CD4-positive, alpha-beta T cell treated with Interleukin-10 for 1 hour (primary cell): ENCODE measurements around the gene CLMN.
"Not testable (repeated sequence)": the region's sequence is repeated elsewhere in the genome, so short reads cannot be mapped to it uniquely, and the experiment has no call there.

Experiments used
- DNase-seq: peaks from one replicate; pipeline ENCODE4 v3.0.0-alpha.2; 2020

The CLMN gene

GRCh38 chr14:95210699-95211098 lies 109.0 kb downstream of the CLMN start:
- no peak for DNase-seq

GRCh38 chr14:95208598-95208997 lies 111.1 kb downstream of the CLMN start:
- DNase-seq, result no peak

- DNase-seq, result no peak
These were observed 112.1 kb downstream of the CLMN start for GRCh38 chr14:95207475-95208233.

GRCh38 chr14:95206534-95206933 lies 113.2 kb downstream of the CLMN start:
- DNase-seq, result no peak

GRCh38 chr14:95204705-95205104 lies 115.0 kb downstream of the CLMN start:
- no peak for DNase-seq

GRCh38 chr14:95201745-95202144 lies 118.0 kb downstream of the CLMN start:
- not testable (repeated sequence) for DNase-seq

GRCh38 chr14:95200404-95200803 lies 119.3 kb downstream of the CLMN start:
- no peak for DNase-seq

GRCh38 chr14:95199298-95199983 lies 120.3 kb downstream of the CLMN start:
- no peak for DNase-seq

GRCh38 chr14:95198320-95198719 lies 121.4 kb downstream of the CLMN start:
- no peak for DNase-seq

GRCh38 chr14:95197551-95197950 lies 122.2 kb downstream of the CLMN start:
- DNase-seq, result no peak

- DNase-seq, result no peak
These were observed 122.7 kb downstream of the CLMN start for GRCh38 chr14:95196826-95197545.

- DNase-seq, result peak; percentile 32
These were observed 123.4 kb downstream of the CLMN start for GRCh38 chr14:95196268-95196667.

- no peak for DNase-seq
These were observed 124.7 kb downstream of the CLMN start for GRCh38 chr14:95195031-95195430.

GRCh38 chr14:95193081-95193480 lies 126.6 kb downstream of the CLMN start:
- DNase-seq, result no peak

- no peak for DNase-seq
These were observed 127.4 kb downstream of the CLMN start for GRCh38 chr14:95192311-95192710.

- no peak for DNase-seq
These were observed 128.1 kb downstream of the CLMN start for GRCh38 chr14:95191445-95192199.

GRCh38 chr14:95190857-95191256 lies 128.9 kb downstream of the CLMN start:
- no peak for DNase-seq

GRCh38 chr14:95190346-95190840 lies 129.3 kb downstream of the CLMN start:
- DNase-seq, result no peak

- no peak for DNase-seq
These were observed 130.2 kb downstream of the CLMN start for GRCh38 chr14:95189367-95190132.

- DNase-seq, result no peak
These were observed 131.3 kb downstream of the CLMN start for GRCh38 chr14:95188380-95188779.

GRCh38 chr14:95185767-95186392 lies 133.8 kb downstream of the CLMN start:
- DNase-seq, result no peak
